HEK293T (cell line): Measurements from ENCODE around the gene VARS2.

Experiments used
- BHLHE40 ChIP-seq: fragments of 450-650 bp; IDR thresholded peaks from 2 replicates; pipeline ENCODE4 v1.6.1; 2016; ENCODE audit warnings: mild to moderate bottlenecking, moderate library complexity, borderline replicate concordance
- ELF4 ChIP-seq: fragments of 450-650 bp; IDR thresholded peaks from 2 replicates; pipeline ENCODE4 v1.6.1; 2017; ENCODE audit warnings: antibody characterized with exemption
- FOXA1 ChIP-seq: fragments of 450-650 bp; IDR thresholded peaks from 2 replicates; pipeline ENCODE4 v1.6.1; 2016; ENCODE audit warnings: mild to moderate bottlenecking
- FOXM1 ChIP-seq: fragments of 450-650 bp; IDR thresholded peaks from 2 replicates; pipeline ENCODE4 v1.6.1; 2017; ENCODE audit warnings: mild to moderate bottlenecking, borderline replicate concordance
- HDGF ChIP-seq: fragments of 450-650 bp; IDR thresholded peaks from 2 replicates; pipeline ENCODE4 v1.6.1; 2017; ENCODE audit warnings: antibody characterized with exemption, borderline replicate concordance
- NFRKB ChIP-seq: fragments of 450-650 bp; IDR thresholded peaks from 2 replicates; pipeline ENCODE4 v1.6.1; 2016; ENCODE audit warnings: mild to moderate bottlenecking, moderate library complexity
- SP1 ChIP-seq: fragments of 450-650 bp; IDR thresholded peaks from 2 replicates; pipeline ENCODE4 v1.6.1; 2017
- SUZ12 ChIP-seq: fragments of 450-650 bp; IDR thresholded peaks from 2 replicates; pipeline ENCODE4 v1.6.1; 2016; ENCODE audit warnings: mild to moderate bottlenecking
- TARDBP ChIP-seq: fragments of 450-650 bp; IDR thresholded peaks from 2 replicates; pipeline ENCODE4 v1.6.1; 2016

DNA sequence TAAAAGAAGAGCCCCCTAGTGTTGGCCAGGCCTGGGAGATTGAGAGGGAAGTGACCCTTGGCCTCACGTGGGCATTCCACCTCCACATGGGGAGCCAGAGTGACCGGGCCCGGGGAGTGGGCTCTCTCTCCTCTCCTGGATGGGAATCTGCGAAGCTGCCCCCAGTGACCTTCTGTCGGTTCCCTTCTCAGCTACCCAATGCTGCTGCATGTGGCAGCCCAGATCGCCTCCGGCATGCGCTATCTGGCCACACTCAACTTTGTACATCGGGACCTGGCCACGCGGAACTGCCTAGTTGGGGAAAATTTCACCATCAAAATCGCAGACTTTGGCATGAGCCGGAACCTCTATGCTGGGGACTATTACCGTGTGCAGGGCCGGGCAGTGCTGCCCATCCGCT is 16.2 kb upstream of the VARS2 start:
- TF ChIP-seq HDGF, result no peak
- TF ChIP-seq BHLHE40, result no peak
- TF ChIP-seq FOXA1, result no peak
- no peak for TF ChIP-seq SUZ12
- TF ChIP-seq FOXM1, result no peak
- no peak for TF ChIP-seq TARDBP
- TF ChIP-seq SP1, result no peak
- TF ChIP-seq ELF4, result no peak
- TF ChIP-seq NFRKB, result no peak
